Measurements from ENCODE around the gene OR2K2.
"Not testable (repeated sequence)": the region's sequence is repeated elsewhere in the genome, so short reads cannot be mapped to it uniquely, and the experiment has no call there.

Gene OR2K2

DNA sequence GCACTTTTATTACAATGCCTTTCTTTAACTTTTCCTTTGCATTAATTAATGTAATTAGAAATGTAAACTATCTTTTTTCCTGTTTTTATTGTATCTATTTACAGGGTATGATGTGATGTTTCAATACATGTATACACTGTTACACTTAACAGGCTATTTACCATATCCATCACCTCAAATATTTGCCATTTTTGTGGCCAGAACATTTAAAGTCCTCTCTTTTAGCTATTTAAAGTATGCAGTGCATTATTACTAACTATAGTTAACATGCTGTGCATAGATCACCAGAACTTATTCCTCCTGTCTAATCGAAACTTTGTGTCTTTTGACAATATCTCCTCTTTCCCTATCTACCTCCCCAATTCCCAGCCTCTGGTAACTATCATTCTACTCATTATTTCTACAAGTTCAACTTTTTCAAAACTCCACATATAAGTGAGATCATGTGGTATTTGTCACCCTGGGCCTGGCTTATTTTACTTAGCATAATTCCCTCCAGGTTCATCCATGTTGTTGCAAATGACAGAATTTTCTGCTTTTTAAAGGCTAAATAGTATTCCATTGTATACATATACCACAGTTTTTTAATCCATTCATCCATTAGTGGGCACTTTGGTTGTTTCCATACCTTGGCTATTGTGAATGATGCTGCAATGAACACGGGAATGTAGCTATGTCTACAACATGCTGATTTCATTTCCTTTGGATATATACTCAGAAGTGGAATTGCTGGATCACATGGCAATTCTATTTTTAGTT, 32.8 kb downstream of the OR2K2 start:
- peak in 1 of 2 experiments; percentile 16 for DNase-seq

DNA sequence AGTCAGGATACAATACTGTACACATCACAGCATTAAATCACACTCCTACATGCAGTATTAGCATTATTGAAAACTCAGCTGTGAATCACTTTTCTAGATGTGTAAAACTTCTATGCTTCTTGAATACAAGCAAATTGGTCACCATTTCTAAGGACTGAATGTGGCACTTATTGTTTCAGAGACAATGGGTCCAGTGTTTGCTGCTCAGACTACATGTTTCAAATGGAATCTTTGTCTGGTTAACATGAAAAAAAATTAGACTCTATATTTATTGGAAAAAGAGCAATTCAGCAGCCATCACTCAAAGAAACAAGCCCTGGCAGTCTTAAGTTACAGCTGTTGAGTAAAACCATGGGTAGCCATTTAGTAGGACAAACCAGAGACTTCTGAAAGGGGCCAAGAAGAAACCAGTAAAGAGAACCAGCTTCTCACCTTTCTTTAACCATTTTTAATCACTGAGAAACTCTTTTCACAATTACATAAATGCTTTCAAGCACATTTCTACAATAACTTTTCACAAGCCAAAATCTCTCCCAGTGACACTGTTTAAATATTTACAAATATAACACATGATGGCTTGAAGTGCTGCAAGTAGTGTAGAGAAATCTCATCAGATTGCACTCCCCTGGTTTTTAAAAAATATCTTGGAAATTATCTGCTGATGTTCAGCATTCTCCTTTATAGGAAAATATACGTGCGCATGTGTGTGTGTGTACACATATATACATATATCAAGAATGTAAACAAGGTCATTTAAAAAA, 35.2 kb downstream of the OR2K2 start:
- DNase-seq: no peak

DNA sequence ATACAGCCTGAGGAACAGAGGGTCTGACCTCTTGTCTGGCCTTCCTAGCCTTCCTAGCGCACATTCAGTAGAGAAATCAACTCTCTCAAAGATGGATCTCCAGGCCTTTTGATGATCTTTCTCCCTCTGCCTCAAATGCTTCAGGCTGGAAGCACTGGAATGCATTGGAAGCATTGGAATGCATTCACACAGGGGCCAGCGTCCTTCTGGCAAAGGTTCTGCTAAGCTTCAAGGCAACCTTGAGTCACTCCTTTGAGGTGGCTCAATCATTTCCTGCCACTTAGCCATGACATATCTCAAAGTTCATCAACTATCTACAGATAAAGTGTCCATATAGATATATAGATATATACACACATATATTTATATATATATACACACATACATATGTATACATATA, 42.9 kb downstream of the OR2K2 start:
- DNase-seq: peak; percentile 9 to 38

DNA sequence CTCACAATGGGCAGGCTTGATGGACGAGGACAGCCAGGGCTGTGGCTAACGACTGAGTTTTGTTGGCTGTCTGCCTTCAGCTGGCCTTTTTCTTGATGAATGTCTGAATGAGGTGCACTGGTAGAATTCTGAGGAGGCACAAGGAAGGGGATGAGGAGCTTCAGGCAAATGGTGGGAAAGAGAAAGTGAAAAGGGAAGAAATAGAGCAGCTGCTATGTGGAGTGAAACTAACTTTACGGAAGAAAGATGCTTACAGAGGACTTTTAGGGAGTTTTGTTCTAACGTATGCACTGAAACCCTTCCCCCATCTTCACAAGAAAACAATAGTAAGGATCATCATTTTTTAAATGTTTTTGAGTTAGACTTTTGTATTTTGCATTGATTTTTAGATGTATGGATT, 45.3 kb downstream of the OR2K2 start:
- DNase-seq: no peak

DNA sequence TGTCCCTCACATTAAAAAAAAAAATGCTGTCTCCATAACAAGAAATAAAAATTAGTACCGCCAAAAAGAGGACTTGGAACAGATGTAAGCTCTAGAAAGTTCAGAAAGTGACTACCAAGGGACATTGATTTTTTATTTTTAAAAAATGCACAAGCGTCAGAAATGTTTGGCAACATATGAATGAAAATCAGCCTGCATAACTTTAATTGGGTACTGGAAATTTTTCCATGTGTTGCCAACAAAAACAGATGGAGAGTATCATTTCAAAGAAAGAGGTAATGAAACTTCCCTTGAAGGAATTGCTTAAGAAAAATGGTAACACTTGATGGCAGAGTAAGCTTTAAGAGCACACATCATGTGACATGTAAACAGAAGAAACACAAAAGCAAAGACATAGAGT, 47.2 kb downstream of the OR2K2 start:
- no peak for DNase-seq

DNA sequence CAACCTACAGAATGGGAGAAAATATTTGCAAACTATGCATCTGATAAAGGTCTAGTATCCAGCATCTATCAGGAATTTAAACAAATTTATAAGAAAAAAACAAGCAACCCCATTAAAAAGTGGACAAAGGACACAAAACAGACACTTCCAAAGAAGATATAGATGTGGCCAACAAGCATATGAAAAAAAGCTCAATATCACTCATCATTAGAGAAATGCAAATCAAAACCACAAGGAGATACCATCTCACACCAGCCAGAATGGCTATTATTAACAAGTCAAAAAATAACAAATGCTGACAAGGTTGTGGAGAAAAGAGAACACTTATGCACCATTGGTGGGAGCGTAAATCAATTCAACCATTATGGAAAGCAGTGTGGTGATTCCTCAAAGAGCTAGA, 49.2 kb downstream of the OR2K2 start:
- DNase-seq: not testable (repeated sequence)
